Thyroid gland (tissue), 4 donors: Measurements from ENCODE around the gene C1orf210. TPM values are rescaled to one million over a fixed set of nuclear protein-coding genes. Genes with fewer than 3 reads are reported as not detected.

ENCODE experiments used
- DNase-seq, 2 donors: peaks; one replicate each; pipeline ENCODE4 v3.0.0-alpha.2; 2019
- H3K27ac ChIP-seq, 3 donors: fragments of 200-600 bp; sonication (generic); 1 replicate in 2 of 3; 2 replicates in 1 of 3; pipeline ENCODE4 v1.5.1; 2016 to 2019; ENCODE audit warnings: mild to moderate bottlenecking in 1 of 3, moderate library complexity in 1 of 3
- H3K27me3 ChIP-seq: fragments of 200-600 bp; sonication (generic); one replicate; pipeline ENCODE4 v1.5.1; 2019
- H3K36me3 ChIP-seq, 2 donors: fragments of 200-600 bp; sonication (generic); one replicate each; pipeline ENCODE4 v1.5.1; 2016 to 2019
- H3K4me1 ChIP-seq, 2 donors: fragments of 200-600 bp; sonication (generic); one replicate each; pipeline ENCODE4 v1.5.1; 2017 to 2019
- H3K4me3 ChIP-seq, 3 donors: fragments of 200-600 bp; sonication (generic); replicated peaks in 1 of 3; 1 replicate in 2 of 3; 2 replicates in 1 of 3; pipeline ENCODE4 v1.5.1; 2016; ENCODE audit warnings: mild to moderate bottlenecking in 1 of 3
- H3K9me3 ChIP-seq: fragments of 200-600 bp; sonication (generic); one replicate; pipeline ENCODE4 v1.5.1; 2017
- CTCF ChIP-seq, 6 experiments: fragments of 200-600 bp in 3 of 6; fragments of 450-650 bp in 3 of 6; sonication (generic) in 3 of 6; IDR thresholded peaks; one replicate each; pipeline ENCODE4 v1.5.1; 2016 to 2019; ENCODE audit warnings: antibody characterized with exemption in 6 of 6, mild to moderate bottlenecking in 2 of 6, inconsistent platforms in 1 of 6, moderate library complexity in 1 of 6
- POLR2A ChIP-seq, 2 donors: fragments of 450-650 bp; IDR thresholded peaks; one replicate each; pipeline ENCODE4 v1.6.1; 2017; ENCODE audit warnings: antibody characterized with exemption in 2 of 2, mild to moderate bottlenecking in 2 of 2, moderate library complexity in 1 of 2
- WGBS, 2 donors: methylation state at CpG; one replicate each; pipeline ENCODE4 v1.1.5; 2017; 5-methylcytosine and 5-hydroxymethylcytosine counted together
- intact Hi-C: fragments of 100-400 bp; cut with DNase I; formaldehyde crosslinking; loops from one replicate; pipeline ENCODE4 v1.15.1; 2023
- total RNA-seq, 4 donors: library from RNA; depleted of rRNA; stranded (reverse); fragments of >200 nt; gene quantifications; one replicate each; pipeline ENCODE4 v1.2.3, GENCODE V29; 2016

C1orf210 gene
- total RNA-seq, 4 donors from 2014 or later, result 22.7 to 49.7 (median 36.3) TPM

GRCh38 chr1:43255438-43256210 is 29.8 kb downstream of the C1orf210 start:
- Histone ChIP-seq H3K9me3 (no peaks in the 10 kb centered on the region), H3K4me3 (no peak overlapping the region), H3K4me1 (peaks cover 19 to 44% of the 10 kb centered on the region in 2 donors), H3K36me3 (no peaks in the 10 kb centered on the region), H3K27me3 (no peaks in the 10 kb centered on the region), H3K27ac (peak overlapping the region; percentile 68 to 90 (median 69))
- no peak for DNase-seq
- WGBS, 2 donors, result 72 to 76% methylated on average over 10 of the region's 10 CpGs
- intact Hi-C loops, result no loop called here
- TF ChIP-seq CTCF (IDR thresholded peaks at IDR 0.05) (peak in 1 of 6 experiments; percentile 1), POLR2A (IDR thresholded peaks at IDR 0.05) (no peak)

GRCh38 chr1:43253876-43254275 is 31.5 kb downstream of the C1orf210 start:
- Histone ChIP-seq H3K27me3 (no peaks in the 10 kb centered on the region), H3K36me3 (no peaks in the 10 kb centered on the region), H3K9me3 (no peaks in the 10 kb centered on the region), H3K4me3 (no peak overlapping the region), H3K27ac (peak overlapping the region in 1 of 3 donors; percentile 35), H3K4me1 (peaks cover 19 to 42% of the 10 kb centered on the region in 2 donors)
- 51 to 64% methylated on average over 6 to 7 of the region's 8 CpGs for WGBS, 2 donors
- no peak for TF ChIP-seq POLR2A (IDR thresholded peaks at IDR 0.05)
- no peak for TF ChIP-seq CTCF (IDR thresholded peaks at IDR 0.05)
- intact Hi-C loops, result no loop called here
- no peak for DNase-seq

- no peaks in the 10 kb centered on the region for H3K9me3 ChIP-seq
- H3K27ac ChIP-seq, result no peak overlapping the region
- no peak for DNase-seq
- no peaks in the 10 kb centered on the region for H3K27me3 ChIP-seq
- no peak for TF ChIP-seq POLR2A (IDR thresholded peaks at IDR 0.05)
- no peak for TF ChIP-seq CTCF (IDR thresholded peaks at IDR 0.05)
- WGBS, 2 donors, result 86 to 100% methylated on average over 4 of the region's 4 CpGs
- peaks cover 19 to 37% of the 10 kb centered on the region in 2 donors for H3K4me1 ChIP-seq
- no peaks in the 10 kb centered on the region for H3K36me3 ChIP-seq
- H3K4me3 ChIP-seq, result no peak overlapping the region
- intact Hi-C loops, result no loop called here
Measured at GRCh38 chr1:43253173-43253572, 32.2 kb downstream of the C1orf210 start.

- no peak overlapping the region for H3K27ac ChIP-seq
- H3K4me3 ChIP-seq, result no peak overlapping the region
- no peak for DNase-seq
- no peaks in the 10 kb centered on the region for H3K36me3 ChIP-seq
- no peak for TF ChIP-seq CTCF (IDR thresholded peaks at IDR 0.05)
- TF ChIP-seq POLR2A (IDR thresholded peaks at IDR 0.05), result no peak
- no peaks in the 10 kb centered on the region for H3K27me3 ChIP-seq
- peaks cover 12 to 27% of the 10 kb centered on the region in 2 donors for H3K4me1 ChIP-seq
- no peaks in the 10 kb centered on the region for H3K9me3 ChIP-seq
- intact Hi-C loops, result no loop called here
- 89 to 94% methylated on average over 1 of the region's 1 CpG for WGBS, 2 donors
Measured at GRCh38 chr1:43252225-43252624, 33.2 kb downstream of the C1orf210 start.

- DNase-seq, result no peak
- no peaks in the 10 kb centered on the region for H3K9me3 ChIP-seq
- H3K4me3 ChIP-seq, result no peak overlapping the region
- WGBS, 2 donors, result 92 to 95% methylated on average over 5 of the region's 5 CpGs
- TF ChIP-seq POLR2A (IDR thresholded peaks at IDR 0.05) (no peak), CTCF (IDR thresholded peaks at IDR 0.05) (no peak)
- no peaks in the 10 kb centered on the region for H3K36me3 ChIP-seq
- no peak overlapping the region for H3K27ac ChIP-seq
- intact Hi-C loops, result no loop called here
- H3K4me1 ChIP-seq, result peaks cover 2 to 16% of the 10 kb centered on the region in 2 donors
- H3K27me3 ChIP-seq, result no peaks in the 10 kb centered on the region
Measured at GRCh38 chr1:43251024-43251423, 34.4 kb downstream of the C1orf210 start.
